B cell (primary cell): Measurements from ENCODE around the gene CBFB.

Source experiments
- CTCF ChIP-seq: fragments of 200-600 bp; IDR thresholded peaks from one replicate; pipeline ENCODE4 v1.8.0; 2022; ENCODE audit warnings: antibody characterized with exemption, mild to moderate bottlenecking
- EZH2 ChIP-seq: IDR thresholded peaks from 2 replicates; pipeline ENCODE4 v1.6.1; 2012; ENCODE audit warnings: borderline replicate concordance, low read depth, mild to moderate bottlenecking, moderate library complexity, low read length; ENCODE audit not compliant: insufficient read depth, poor library complexity, severe bottlenecking

GRCh38 chr16:67120025-67120424 is 91.1 kb downstream of the CBFB start:
- TF ChIP-seq CTCF (no peak), EZH2 (no peak)
